ENCODE data around the gene FOXN3.

GRCh38 chr14:89282191-89282590, 134.8 kb downstream of the FOXN3 start:
- TF ChIP-seq EZH2 (IDR thresholded peaks at IDR 0.05; ENCODE audit: borderline replicate concordance, low read depth, low read length, severe bottlenecking) (no peak), MAX (IDR thresholded peaks at IDR 0.05; ENCODE audit: insufficient read depth, insufficient read length) (no peak), POLR2AphosphoS5 (IDR thresholded peaks at IDR 0.05; ENCODE audit: insufficient read depth, low read depth, low read length) (no peak), POLR2A (IDR thresholded peaks at IDR 0.05; ENCODE audit: low read depth, low read length) (no peak), JUN (IDR thresholded peaks at IDR 0.05; ENCODE audit: borderline replicate concordance, insufficient read depth, insufficient read length, low read depth) (no peak)
- TF ChIP-seq, protein P1, sequence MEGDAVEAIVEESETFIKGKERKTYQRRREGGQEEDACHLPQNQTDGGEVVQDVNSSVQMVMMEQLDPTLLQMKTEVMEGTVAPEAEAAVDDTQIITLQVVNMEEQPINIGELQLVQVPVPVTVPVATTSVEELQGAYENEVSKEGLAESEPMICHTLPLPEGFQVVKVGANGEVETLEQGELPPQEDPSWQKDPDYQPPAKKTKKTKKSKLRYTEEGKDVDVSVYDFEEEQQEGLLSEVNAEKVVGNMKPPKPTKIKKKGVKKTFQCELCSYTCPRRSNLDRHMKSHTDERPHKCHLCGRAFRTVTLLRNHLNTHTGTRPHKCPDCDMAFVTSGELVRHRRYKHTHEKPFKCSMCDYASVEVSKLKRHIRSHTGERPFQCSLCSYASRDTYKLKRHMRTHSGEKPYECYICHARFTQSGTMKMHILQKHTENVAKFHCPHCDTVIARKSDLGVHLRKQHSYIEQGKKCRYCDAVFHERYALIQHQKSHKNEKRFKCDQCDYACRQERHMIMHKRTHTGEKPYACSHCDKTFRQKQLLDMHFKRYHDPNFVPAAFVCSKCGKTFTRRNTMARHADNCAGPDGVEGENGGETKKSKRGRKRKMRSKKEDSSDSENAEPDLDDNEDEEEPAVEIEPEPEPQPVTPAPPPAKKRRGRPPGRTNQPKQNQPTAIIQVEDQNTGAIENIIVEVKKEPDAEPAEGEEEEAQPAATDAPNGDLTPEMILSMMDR (IDR thresholded peaks at IDR 0.05; ENCODE audit: extremely low read depth in 1 of 2, insufficient read depth in 1 of 2, low read depth in 1 of 2, low read length in 2 of 2), result no peak
